Measurements from ENCODE around the gene ZYG11A.

ZYG11A gene

GRCh38 chr1:52877554-52877953 lies 35.0 kb downstream of the ZYG11A start:
- DNase-seq (ENCODE audit: low spot score), result no peak

GRCh38 chr1:52880206-52880605 lies 37.6 kb downstream of the ZYG11A start:
- DNase-seq (ENCODE audit: low spot score), result no peak

- DNase-seq (ENCODE audit: low spot score), result no peak
Measured at GRCh38 chr1:52887483-52887882, 44.9 kb downstream of the ZYG11A start.

GRCh38 chr1:52892424-52893215 lies 50.1 kb downstream of the ZYG11A start:
- DNase-seq (ENCODE audit: low spot score), result no peak

GRCh38 chr1:52899445-52899894 lies 56.9 kb downstream of the ZYG11A start:
- DNase-seq (ENCODE audit: low spot score), result no peak

GRCh38 chr1:52900402-52900801 lies 57.8 kb downstream of the ZYG11A start:
- no peak for DNase-seq (ENCODE audit: low spot score)

- no peak for DNase-seq (ENCODE audit: low spot score)
Measured at GRCh38 chr1:52901384-52901783, 58.8 kb downstream of the ZYG11A start.

GRCh38 chr1:52904208-52904926 lies 61.8 kb downstream of the ZYG11A start:
- DNase-seq (ENCODE audit: low spot score), result no peak

GRCh38 chr1:52904927-52905698 lies 62.6 kb downstream of the ZYG11A start:
- no peak for DNase-seq (ENCODE audit: low spot score)

- DNase-seq (ENCODE audit: low spot score), result no peak
Measured at GRCh38 chr1:52906135-52906603, 63.6 kb downstream of the ZYG11A start.

- DNase-seq (ENCODE audit: low spot score), result no peak
Measured at GRCh38 chr1:52907068-52907811, 64.7 kb downstream of the ZYG11A start.

- no peak for DNase-seq (ENCODE audit: low spot score)
Measured at GRCh38 chr1:52907812-52908153, 65.2 kb downstream of the ZYG11A start.

- DNase-seq (ENCODE audit: low spot score), result no peak
Measured at GRCh38 chr1:52911541-52911940, 69.0 kb downstream of the ZYG11A start.

GRCh38 chr1:52913014-52913413 lies 70.5 kb downstream of the ZYG11A start:
- no peak for DNase-seq (ENCODE audit: low spot score)

GRCh38 chr1:52913537-52913936 lies 71.0 kb downstream of the ZYG11A start:
- DNase-seq (ENCODE audit: low spot score), result no peak

- DNase-seq (ENCODE audit: low spot score), result no peak
Measured at GRCh38 chr1:52914463-52914862, 71.9 kb downstream of the ZYG11A start.

- no peak for DNase-seq (ENCODE audit: low spot score)
Measured at GRCh38 chr1:52915211-52915854, 72.8 kb downstream of the ZYG11A start.

- no peak for DNase-seq (ENCODE audit: low spot score)
Measured at GRCh38 chr1:52915855-52916220, 73.3 kb downstream of the ZYG11A start.

- DNase-seq (ENCODE audit: low spot score), result no peak
Measured at GRCh38 chr1:52916241-52916975, 73.8 kb downstream of the ZYG11A start.

GRCh38 chr1:52917156-52917555 lies 74.6 kb downstream of the ZYG11A start:
- DNase-seq (ENCODE audit: low spot score), result no peak

- no peak for DNase-seq (ENCODE audit: low spot score)
Measured at GRCh38 chr1:52917581-52917980, 75.0 kb downstream of the ZYG11A start.
